ENCODE measurements around the gene REEP1.
"Not testable (repeated sequence)": the region's sequence is repeated elsewhere in the genome, so short reads cannot be mapped to it uniquely, and the experiment has no call there.

The REEP1 gene

DNA sequence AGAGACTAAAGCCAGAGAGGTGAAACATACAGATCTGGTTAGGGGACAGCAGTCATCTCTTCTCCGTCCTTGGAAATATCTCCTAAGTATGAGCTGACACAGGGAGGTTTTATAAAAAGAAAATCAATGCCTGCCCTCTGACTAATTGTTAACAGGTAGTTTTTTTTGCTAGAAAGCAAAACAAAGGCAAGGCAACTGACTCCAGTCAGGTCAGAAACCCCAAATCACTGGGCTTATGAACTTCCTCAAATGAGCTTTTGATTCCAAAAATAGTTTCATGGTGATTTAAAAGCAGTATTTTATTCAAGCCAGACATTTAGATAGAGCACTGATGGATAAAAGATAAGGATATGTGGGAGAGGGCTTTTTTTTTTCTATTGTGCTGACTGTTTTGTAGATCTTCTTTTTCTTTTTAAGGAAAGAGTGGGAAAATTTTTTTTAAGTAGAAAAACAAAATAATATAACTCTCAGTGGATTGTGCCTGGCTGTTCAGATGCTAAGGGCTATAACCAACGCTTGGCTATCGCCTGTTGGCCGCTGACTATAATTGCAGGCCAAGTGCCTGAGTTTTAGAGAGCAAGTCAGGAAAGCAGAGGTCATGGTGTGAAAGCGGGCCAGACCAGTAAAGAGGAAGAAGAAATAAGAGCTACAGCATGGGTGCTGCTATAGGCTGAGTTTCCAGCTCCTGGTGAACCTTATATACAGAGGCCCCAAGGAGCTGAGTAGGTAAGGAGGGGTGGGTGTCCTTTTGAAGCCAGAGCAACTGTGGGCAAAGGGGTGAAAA is 93.3 kb downstream of the REEP1 start:
- no peak for DNase-seq (ENCODE audit: low read depth)

DNA sequence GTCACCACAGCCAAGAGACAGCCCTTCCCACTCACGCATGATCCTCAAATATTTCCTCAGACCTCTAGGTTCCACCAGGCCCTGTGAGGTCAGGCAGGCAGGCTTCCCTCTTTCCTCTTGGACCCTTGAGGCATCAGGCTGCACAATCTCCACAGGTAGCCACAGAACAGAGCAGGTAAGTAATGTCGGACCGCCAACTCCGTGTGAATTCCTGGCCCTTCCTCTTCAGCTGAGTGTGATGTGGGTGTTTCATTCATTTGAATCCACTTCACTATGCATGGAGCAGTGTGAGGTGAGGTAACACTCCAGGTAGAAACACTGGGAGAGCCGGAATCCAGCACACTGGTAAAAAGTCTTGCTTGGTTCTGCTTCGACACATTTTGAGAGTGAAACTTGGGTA is 94.2 kb downstream of the REEP1 start:
- no peak for DNase-seq (ENCODE audit: low read depth)

DNA sequence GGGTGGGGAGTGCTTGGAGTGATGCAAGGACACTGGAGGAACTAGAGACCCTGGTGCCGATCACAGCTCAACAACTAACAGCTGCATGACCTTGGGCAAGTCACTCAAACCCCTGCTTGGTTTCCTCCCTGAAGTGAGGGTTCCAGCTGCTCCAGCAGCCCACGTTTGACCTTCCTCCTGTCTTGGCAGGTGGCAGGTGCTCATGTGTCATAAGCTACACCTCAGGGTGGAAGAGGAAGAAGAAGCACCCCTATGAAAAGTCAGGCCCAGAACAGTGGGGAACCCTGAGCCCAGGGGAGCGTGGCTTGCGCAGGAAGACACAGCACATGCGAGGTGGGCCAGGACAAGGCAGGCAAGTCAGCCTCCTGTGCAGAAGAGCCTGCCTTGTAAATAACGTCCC is 95.8 kb downstream of the REEP1 start:
- DNase-seq (ENCODE audit: low read depth) = no peak

DNA sequence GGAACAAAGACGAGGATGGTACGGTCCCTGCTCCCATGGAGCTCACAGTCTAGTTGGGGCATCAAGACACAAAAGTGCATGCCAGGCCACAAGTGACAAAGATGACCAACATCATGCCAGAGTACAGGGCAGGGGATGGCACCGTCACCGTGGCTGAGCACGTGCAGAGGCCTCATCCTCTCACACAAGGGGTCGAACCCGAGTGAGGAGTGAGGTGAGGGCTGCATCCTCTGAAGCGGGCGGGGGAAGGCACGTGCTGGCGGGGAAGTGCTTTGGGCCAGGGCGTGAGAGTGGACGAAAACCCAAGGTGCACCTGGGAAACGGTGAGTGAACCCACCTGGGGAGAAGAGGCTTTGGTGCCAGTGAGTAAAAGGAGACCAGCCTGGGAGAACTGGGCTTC is 97.2 kb downstream of the REEP1 start:
- no peak for DNase-seq (ENCODE audit: low read depth)

DNA sequence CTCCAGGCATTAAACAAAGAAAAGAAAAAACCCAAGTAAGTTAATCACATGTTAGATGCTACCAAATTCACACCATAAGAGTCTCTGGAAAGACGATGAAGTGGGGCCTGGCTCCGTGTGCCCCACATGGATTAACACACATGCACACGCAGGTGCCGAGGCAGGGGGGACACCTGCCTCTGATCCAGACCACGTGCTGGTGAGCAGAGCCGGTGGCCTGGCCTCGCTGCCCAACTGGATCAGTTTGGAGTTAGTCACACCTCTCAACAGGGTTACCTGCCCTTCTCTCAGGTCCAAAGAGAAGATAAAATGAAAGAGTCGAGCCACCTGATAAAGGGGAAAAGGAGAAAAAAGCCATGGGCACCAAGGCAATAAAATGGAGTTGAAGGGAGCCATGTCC is 97.7 kb downstream of the REEP1 start:
- DNase-seq (ENCODE audit: low read depth) = no peak

DNA sequence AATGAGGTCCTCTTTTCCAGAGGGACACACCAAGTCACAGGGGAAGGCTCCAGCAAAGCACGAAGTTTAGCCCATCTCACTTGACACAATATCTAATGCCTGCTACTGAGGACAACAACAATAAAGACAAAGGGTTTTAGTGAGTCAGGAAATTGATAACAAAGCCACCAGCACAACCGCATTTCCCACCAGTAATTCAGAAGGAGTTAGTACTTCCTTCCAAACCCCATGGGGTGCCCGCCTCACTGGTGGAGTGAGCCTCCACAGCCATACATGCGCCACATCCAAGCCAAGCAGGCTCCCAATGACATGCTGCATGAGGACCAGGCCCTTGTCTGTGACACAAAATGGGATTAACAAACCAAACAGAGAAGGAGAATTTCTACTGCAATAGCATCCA is 98.1 kb downstream of the REEP1 start:
- DNase-seq (ENCODE audit: low read depth) = no peak

DNA sequence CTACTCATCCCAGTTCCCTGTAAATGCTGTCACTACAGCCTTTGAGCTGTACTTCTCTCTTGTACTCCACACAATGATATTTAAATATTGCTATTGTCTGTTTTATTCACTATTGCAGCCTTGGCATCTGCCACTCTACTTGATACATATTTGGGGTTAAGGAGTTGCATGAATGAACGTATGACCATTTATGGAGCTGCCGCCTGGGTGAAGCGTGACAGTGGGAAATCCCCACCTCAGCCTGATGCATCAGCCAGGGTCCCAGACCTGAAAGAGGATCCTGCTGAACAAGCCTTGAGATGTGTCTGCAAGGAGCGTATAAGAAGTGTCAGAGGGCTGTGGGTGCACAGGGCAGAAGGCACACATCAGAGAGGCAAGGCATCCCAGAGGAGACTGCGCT is 99.1 kb downstream of the REEP1 start:
- DNase-seq (ENCODE audit: low read depth) = peak; percentile 10

DNA sequence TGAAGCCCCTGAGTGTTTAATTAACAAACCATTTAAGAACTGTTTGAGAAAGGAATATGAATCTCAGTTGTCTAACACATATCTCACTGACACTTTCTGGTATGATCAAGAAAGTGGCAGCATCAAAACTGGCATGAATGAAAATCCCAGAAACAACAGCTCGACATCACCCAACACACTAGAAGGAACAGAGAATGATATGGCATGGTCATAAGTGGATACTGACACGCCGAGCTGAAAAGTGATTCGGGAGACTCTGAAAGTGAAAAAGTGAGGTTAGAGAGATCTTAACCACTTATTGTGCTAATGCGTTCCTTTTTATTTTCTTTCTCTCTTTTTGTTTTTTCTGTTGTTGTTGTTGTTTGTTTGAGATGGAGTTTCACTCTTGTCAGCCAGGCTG is 100.3 kb downstream of the REEP1 start:
- DNase-seq (ENCODE audit: low read depth) = no peak

DNA sequence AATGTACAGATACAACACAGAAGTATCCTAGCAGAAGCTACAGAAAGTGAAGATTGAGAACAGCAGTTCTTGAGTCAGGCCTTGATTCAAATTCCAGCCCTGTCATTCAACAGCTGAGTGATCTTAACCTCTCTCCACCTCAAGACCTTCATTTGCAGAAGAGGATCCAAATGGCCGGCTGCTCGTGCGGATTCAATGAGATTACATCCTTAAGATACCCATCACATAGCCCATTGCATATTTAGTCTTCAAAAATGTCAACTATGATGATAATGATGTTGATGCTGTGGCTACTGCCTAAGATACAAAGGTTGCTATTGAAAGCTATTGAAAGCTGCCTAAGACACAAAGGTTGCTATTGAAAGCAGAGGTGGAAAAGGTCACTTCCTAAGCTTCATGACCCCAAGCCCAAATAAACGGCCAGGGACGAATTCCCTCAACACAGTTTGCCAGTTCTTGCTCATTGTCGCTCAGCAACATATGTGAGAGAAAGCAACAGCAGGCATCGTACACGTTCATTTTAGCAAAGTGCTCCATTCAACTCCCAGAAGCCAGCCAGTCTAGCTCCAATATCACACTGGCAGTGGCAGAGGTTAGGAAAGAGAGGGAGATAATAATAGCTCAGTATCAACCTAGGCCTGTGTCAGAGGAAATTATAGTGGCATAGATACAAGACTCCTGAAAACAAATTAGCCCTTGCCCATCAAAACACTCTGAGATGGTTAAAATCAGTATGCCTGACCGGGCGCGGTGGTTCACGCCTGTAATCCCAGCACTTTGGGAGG is 102.0 kb downstream of the REEP1 start:
- no peak for DNase-seq (ENCODE audit: low read depth)

DNA sequence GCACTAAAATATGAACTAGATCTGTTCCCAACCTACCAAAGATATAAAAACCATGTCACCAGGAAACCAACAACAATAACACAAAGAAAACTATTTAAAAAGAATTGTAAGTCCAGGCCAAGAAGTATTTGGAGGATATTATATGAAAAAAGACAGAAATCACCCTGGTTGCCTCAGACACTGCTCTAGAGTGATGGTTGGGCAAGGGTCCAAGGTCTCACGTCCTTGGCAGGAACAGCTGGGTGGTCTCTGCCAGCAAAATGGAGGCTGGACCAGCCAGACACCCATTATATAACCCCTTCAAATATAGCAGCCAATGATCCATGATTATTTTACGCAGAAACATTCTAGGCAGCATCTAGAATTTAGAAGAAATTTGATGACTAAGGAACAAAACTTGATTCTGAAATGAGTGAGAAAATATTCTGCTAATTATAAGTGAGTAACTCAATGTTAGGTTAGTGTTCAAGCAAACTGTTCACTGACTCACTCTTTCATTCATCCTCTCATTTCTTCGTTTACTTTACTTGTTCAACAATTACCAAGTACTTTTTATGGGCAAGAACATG is 102.8 kb downstream of the REEP1 start:
- no peak for DNase-seq (ENCODE audit: low read depth)

DNA sequence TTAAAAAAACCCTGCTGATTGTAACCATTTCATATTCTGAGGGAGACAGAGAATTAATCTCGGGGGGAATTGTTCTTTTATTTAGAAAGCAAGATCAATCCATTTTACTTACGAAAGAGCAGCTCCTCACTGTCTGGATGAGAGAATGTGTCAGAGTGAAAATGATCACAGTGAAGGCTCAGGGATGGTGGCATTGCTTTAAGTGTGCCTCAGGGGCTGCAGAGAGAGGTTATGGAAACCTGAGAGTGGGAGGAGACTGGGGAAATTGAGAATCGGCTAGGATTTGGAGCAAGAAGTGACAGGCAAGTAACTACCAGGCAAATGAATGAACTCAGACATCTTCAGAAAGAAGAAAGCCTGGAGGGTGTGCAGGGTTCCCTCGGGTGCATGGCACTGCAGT is 104.0 kb downstream of the REEP1 start:
- no peak for DNase-seq (ENCODE audit: low read depth)

DNA sequence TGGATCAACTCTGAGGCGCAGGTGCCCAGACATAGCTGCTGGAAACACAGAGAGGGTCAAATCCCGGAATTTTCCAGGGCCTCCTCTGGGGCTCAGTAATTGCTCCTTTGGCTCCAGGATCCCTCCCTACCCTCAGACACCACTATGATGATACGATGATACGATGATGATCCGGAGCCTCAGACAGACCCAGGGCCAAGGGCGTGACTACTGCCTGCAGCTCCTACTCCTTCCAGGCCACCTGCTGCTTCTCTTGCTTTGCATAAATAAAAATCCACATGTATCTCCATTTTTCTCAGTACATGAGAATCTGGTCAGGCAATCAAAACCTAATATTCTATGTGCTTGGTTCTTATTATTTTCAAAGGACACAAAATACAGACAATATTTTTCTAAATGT is 104.5 kb downstream of the REEP1 start:
- no peak for DNase-seq (ENCODE audit: low read depth)

DNA sequence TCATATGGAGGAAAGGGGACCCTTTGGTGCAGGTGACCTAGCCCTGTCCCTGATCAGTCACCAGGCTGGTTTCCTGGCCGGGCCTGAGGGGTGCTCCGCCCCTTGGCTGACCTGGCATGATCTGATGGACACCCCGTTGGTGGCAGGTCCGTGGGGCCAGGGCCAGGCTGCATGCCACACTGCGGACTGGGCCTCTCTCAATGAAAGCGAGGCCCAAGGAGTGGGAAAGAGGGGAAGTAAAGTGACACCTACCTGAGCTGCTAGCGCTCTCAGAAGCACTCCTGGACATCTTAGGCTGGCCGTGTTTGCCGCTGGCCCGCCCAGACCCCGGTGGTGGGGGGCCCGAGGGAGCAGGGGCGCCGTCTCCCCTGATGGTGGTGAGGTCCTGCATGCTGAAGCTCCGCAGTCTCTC is 105.0 kb downstream of the REEP1 start:
- DNase-seq (ENCODE audit: low read depth) = no peak

DNA sequence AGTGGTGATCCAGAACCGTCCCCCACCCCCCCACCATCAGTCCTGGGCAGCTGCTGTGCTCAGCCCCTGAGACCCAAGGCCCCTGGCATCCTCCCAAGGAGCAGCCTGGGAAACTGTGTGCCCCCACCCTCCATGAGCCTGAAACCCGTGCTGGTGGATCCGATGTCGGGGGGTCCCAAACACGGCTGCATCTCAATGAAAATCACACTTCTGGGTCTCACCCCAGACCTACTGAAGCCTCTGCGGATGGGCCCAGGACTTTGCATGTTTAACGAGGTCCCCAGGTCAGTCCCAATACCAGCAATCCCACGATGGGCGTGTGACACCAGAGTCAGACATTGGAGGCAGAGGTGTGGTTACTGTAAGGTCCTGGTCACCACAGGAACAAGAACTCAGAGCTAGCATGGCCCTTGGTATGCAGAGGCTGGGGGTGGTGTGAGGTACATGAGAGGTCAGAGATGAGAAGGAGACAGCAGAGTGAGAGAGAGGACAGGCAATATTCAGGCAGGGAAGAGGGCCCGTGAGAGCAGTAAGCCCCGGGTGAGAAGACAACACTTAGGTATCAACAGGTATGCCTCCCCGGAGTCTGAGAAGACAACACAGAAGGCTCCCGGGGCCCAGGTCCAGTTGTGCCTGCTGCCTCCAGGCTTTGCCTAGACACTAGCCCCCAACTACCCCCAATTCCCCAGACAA is 105.6 kb downstream of the REEP1 start:
- no peak for DNase-seq (ENCODE audit: low read depth)

DNA sequence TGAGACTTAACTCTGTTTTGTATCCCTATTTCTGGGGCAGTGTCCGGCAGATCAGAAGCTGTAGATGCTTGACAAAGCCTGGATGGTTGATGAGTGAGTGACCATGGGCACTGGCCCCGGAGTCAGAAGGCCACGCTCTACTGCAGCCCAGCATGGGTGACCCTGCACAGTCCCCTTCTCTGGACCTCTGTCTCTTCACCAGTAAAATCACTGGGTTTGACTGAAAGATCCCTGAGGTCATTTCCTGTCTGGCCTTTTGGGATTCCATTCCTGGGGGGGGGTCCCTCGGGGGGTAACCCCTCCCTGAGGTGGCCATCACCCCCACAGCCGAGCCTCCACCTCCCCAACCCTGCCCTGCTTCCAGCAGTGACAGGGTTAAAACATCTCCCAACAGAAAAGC is 106.5 kb downstream of the REEP1 start:
- DNase-seq (ENCODE audit: low read depth) = no peak

DNA sequence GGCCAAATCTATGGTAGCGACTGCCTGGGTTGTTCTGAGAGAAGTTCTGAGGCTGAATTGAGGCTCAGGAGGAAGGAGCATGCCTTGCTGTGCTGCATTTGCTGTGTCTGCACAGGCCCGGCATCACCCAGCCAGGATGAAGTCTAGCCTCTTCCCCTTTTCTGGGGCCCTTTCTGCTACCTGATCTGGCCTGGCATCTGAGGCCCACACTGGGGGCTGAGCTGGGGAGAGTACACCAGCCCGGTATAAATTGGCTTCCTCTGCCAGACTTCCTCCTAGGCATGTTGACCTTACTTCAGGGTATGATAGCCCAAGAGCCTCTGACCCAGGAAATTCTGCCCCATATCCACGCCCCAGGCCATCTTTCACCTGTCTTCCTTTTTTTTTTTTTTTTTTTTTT is 108.2 kb downstream of the REEP1 start:
- DNase-seq (ENCODE audit: low read depth) = no peak

DNA sequence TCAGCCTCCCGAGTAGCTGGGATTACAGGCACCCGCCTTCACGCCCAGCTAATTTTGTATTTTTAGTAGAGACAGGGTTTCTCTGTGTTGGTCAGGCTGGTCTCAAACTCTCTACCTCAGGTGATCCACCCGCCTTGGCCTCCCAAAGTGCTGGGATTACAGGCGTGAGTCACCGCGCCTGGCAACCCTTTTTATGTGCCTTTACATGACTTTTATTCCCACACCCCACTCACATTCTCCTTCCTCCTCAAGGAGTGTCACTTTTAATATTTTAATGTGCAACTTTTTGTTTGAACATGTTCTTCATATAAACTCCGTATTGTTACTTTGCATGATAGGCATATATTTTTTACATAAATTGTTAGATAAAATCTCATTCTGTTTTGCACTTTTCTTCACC is 108.9 kb downstream of the REEP1 start:
- DNase-seq (ENCODE audit: low read depth) = not testable (repeated sequence)

DNA sequence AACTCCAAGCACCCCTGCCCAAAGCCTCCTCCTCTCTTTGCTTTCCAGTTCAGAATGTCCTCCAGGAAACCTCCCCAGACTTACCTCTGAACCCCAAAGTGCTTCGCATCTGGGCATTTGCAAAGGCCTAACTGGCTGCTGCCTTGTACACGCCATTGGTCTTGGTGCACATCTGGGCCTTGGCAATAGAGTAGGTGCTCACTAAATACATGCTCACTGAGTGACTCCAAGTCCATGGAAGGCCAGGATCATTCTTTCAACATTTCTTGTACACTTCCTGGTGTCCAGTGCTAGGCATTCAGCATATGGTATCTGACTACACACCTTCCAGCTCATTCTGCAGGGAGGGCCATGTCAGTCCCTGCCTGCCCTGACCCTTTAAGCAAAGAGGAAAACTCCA is 109.7 kb downstream of the REEP1 start:
- DNase-seq (ENCODE audit: low read depth) = no peak

DNA sequence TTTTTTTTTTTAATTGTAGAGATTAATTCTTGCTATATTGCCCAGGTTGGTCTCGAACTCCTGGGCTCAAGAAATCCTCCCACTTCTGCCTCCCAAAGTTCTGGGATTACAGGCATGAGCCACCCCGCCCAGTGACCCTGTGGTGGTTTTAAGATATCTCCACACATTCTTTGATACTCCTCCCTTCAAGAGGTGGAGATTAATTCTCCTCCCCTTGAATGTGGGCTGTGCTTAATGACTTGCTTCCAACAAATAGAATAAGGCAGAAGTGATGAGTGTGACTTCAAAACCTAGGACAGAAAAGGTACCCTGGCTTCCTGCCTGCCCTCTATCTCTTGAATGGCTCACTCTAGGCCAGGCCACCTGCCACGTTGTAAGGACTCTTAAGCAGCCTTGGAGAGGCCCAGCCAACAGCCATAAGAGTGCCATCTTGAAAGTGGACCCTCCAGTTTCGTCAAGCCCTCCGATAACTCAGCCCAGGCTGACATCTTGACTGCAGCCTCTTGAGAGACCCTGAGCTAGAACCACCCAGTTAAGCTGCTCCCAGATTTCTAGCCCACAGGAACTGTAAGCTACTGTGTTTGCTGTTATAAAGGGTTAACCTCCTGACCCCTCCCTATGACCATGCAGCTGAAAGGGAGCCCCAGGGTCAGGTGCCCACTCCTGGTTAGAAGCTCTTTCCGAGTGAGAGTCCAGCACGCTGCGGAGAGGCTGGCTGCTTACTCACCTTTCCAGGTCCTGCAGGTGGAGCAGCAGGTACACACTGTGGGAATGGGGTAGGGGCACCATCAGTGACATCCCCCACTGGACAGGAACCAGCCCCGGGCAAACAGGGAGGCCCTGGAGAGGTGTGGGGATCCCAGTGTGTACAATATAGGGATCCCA is 110.5 kb downstream of the REEP1 start:
- no peak for DNase-seq (ENCODE audit: low read depth)

DNA sequence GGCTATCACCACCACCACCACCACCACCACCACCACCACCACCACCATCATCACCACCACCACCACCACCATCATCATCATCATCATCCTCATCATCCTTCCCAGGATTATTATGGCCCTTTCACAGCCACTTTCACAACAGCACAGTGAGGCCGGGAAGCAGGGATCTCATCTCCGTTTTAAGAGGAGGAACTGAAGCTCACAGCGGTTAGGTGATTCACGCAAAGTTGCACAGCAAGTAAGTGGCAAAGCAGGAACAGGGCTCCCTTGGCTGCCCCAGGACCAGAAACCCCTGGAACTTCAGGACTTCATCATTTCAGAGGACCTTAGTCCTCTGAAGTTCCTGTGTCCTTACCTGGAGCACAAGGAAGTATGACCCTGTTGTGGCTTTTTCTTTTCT is 111.4 kb downstream of the REEP1 start:
- DNase-seq (ENCODE audit: low read depth) = no peak

DNA sequence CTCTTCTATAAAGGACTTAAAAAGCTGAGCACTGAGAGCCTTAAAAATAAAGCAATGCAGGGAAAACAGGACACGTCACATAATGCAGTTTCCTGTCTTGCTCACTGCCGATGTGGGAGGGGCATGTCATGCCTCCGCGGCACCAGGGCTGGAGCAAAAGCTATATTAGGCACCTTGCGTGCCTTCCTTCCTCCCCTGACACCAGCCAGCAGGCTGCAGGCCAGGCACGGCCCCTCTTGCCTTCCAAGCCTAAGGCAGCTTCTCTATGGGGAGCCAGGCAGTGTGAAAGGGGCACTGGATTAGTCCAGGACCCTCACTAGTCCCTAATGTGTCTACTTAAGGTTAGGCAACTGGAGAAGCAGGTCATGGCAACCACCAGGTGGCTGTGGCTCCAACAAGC is 111.8 kb downstream of the REEP1 start:
- DNase-seq (ENCODE audit: low read depth) = no peak

Data from stimulated activated CD8-positive, alpha-beta memory T cell treated with anti-CD3 and anti-CD28 coated beads, Interleukin-12 subunit alpha, Interleukin-12 subunit beta, amount 100 ng/mL, for 1 hour (primary cell).